Caco-2 (cell line): Measurements from ENCODE around the gene TBC1D2. TPM values are rescaled to one million over a fixed set of nuclear protein-coding genes. Genes with fewer than 3 reads are reported as not detected.

Experiments
- BruUV-seq: library from RNA; stranded (reverse); fragments of 400-500 nt; replicated peaks from 2 replicates; lab custom pipeline; 2021; lab: Mats Ljungman, UMichigan
- CTCF ChIA-PET: fragments of 300-600 bp; sonication (Branson Sonifier 250); formaldehyde crosslinking; loops from one replicate; lab custom pipeline; 2022; ENCODE audit warnings: antibody characterized with exemption; lab: Charles Lee
- POLR2A ChIA-PET: fragments of 300-600 bp; sonication (Branson Sonifier 250); formaldehyde crosslinking; loops from one replicate; lab custom pipeline; 2022; ENCODE audit warnings: antibody characterized with exemption; lab: Charles Lee
- DNase-seq, 2 experiments: peaks; one replicate each; pipeline versions ENCODE4 v3.0.0 to v3.0.0-alpha.2; 2020 to 2022
- H3K27me3 ChIP-seq: replicated peaks from 2 replicates; pipeline ENCODE4 v1.6.0; 2011; ENCODE audit warnings: low read length; ENCODE audit not compliant: control insufficient read depth, insufficient read depth
- H3K36me3 ChIP-seq: 2 replicates; pipeline ENCODE4 v1.5.1; 2011; ENCODE audit warnings: low read length; ENCODE audit not compliant: control insufficient read depth, insufficient read depth
- H3K4me1 ChIP-seq: fragments of 250-450 bp; sonication (Bioruptor Pico); 2 replicates; pipeline ENCODE4 v1.5.1; 2020; ENCODE audit warnings: mild to moderate bottlenecking
- H3K4me3 ChIP-seq: 2 replicates; pipeline ENCODE4 v1.5.1; 2011; ENCODE audit warnings: low read depth, mild to moderate bottlenecking, control low read depth, low read length
- H3K9me3 ChIP-seq: fragments of 250-450 bp; sonication (Bioruptor Pico); 2 replicates; pipeline ENCODE4 v1.5.1; 2020; ENCODE audit warnings: mild to moderate bottlenecking, moderate library complexity
- H3K27ac Mint-ChIP-seq: one replicate; pipeline ENCODE4 v1.8.0; 2022; ENCODE audit warnings: mixed read lengths; ENCODE audit not compliant: unreplicated experiment
- H3K27me3 Mint-ChIP-seq: one replicate; pipeline ENCODE4 v1.8.0; 2022; ENCODE audit warnings: mixed read lengths; ENCODE audit not compliant: insufficient read depth, unreplicated experiment
- H3K36me3 Mint-ChIP-seq: one replicate; pipeline ENCODE4 v1.8.0; 2022; ENCODE audit warnings: mild to moderate bottlenecking, mixed read lengths; ENCODE audit not compliant: insufficient read depth, unreplicated experiment
- H3K4me1 Mint-ChIP-seq: one replicate; pipeline ENCODE4 v1.8.0; 2022; ENCODE audit warnings: low read depth, mixed read lengths; ENCODE audit not compliant: unreplicated experiment
- H3K4me3 Mint-ChIP-seq: one replicate; pipeline ENCODE4 v1.8.0; 2022; ENCODE audit warnings: mild to moderate bottlenecking, moderate library complexity, mixed read lengths; ENCODE audit not compliant: unreplicated experiment
- H3K9me3 Mint-ChIP-seq: one replicate; pipeline ENCODE4 v1.8.0; 2022; ENCODE audit warnings: mixed read lengths; ENCODE audit not compliant: unreplicated experiment
- CTCF ChIP-seq, 2 experiments: fragments of 200-600 bp in 1 of 2; IDR thresholded peaks; 1 replicate in 1 of 2; 2 replicates in 1 of 2; pipeline versions ENCODE4 v1.5.1 to v1.8.0; 2011 to 2022; ENCODE audit warnings: antibody characterized with exemption in 1 of 2, control low read depth in 1 of 2, inconsistent platforms in 1 of 2, low read depth in 1 of 2, low read length in 1 of 2, mild to moderate bottlenecking in 1 of 2, moderate library complexity in 1 of 2; ENCODE audit not compliant: insufficient read depth in 1 of 2, severe bottlenecking in 1 of 2, unreplicated experiment in 1 of 2
- intact Hi-C: fragments of 100-400 bp; cut with micrococcal nuclease; formaldehyde crosslinking; loops from one replicate; pipeline ENCODE4 v1.10.0; 2022; ENCODE audit not compliant: unreplicated experiment
- total RNA-seq: library from RNA; stranded (reverse); gene quantifications from 2 replicates; pipeline ENCODE4 v1.2.3, GENCODE V29; 2022

TBC1D2 gene
- total RNA-seq, 1 experiment from 2014 or later: 8.5 TPM

GRCh38 chr9:98235126-98235525 is 20.3 kb downstream of the TBC1D2 start:
- Mint-ChIP-seq H3K36me3 (peaks cover 14% of the 10 kb centered on the region), H3K9me3 (no peaks in the 10 kb centered on the region), H3K4me1 (peaks cover 19% of the 10 kb centered on the region), H3K4me3 (no peak overlapping the region), H3K27me3 (no peaks in the 10 kb centered on the region), H3K27ac (no peak overlapping the region)
- BruUV-seq: no TSS peak
- Histone ChIP-seq H3K36me3 (peaks cover 1% of the 10 kb centered on the region; the same call in 1 of the 2 replicates), H3K4me3 (no peak overlapping the region), H3K4me1 (peaks cover 48% of the 10 kb centered on the region), H3K9me3 (no peaks in the 10 kb centered on the region), H3K27me3 (no peaks in the 10 kb centered on the region)
- ChIA-PET POLR2A (no interaction called here), CTCF (interaction anchor here (0.5 to 2.1 kb wide), 3 partner anchors 23 to 30 kb away, joined by 3 to 10 read pairs (median 9); no protein-coding TSS in a partner anchor)
- intact Hi-C loops: loop anchor here (2.0 kb wide), 1 partner anchor 30 kb away; no protein-coding TSS in a partner anchor
- no peak for TF ChIP-seq CTCF (IDR thresholded peaks at IDR 0.05; ENCODE audit: insufficient read depth in 1 of 2, low read depth in 1 of 2, low read length in 1 of 2, severe bottlenecking in 1 of 2, unreplicated experiment in 1 of 2)
- no peak for DNase-seq

DNA sequence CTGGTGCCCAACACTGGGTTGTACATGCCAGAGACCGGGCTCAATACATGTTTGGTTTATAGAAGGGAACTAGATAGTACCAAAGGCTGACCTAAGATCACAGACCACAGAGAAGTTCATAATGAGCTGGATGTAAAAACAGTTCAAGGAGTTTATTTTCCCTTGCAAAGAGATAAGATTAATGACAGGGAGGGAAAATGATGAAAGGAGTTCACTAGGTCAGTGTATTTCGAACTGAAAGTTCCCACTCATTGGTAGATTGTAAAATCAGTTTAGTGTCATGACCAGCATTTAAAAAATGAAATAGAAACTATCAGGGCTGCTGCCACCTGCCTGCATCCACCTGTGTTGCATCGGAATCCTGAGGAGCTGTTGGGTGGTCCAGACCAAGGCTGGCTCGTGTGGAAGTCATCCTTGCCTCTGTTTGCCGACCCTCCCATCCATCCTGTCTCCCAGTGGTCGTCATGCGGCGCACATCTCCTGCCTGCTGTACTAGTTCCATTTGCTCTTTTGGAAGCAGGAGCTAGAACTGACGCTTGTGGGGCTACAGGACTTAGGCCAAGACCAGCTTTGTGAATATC is 21.1 kb downstream of the TBC1D2 start:
- no peaks in the 10 kb centered on the region for H3K27me3 Mint-ChIP-seq
- peaks cover 14% of the 10 kb centered on the region for H3K36me3 Mint-ChIP-seq
- Histone ChIP-seq H3K4me1 (peaks cover 56% of the 10 kb centered on the region), H3K27me3 (no peaks in the 10 kb centered on the region), H3K36me3 (peaks cover 1% of the 10 kb centered on the region; the same call in 1 of the 2 replicates), H3K4me3 (no peak overlapping the region), H3K9me3 (no peaks in the 10 kb centered on the region)
- no peak overlapping the region for H3K27ac Mint-ChIP-seq
- POLR2A ChIA-PET: no interaction called here
- TF ChIP-seq CTCF (IDR thresholded peaks at IDR 0.05; ENCODE audit: insufficient read depth in 1 of 2, low read depth in 1 of 2, low read length in 1 of 2, severe bottlenecking in 1 of 2, unreplicated experiment in 1 of 2): peak; percentile 21 to 44
- DNase-seq: no peak
- no peak overlapping the region for H3K4me3 Mint-ChIP-seq
- no peaks in the 10 kb centered on the region for H3K9me3 Mint-ChIP-seq
- peaks cover 26% of the 10 kb centered on the region for H3K4me1 Mint-ChIP-seq
- CTCF ChIA-PET: interaction anchor here (0.5 to 2.1 kb wide), 5 partner anchors 10 to 29 kb away, joined by 3 to 10 read pairs (median 8); partner anchors contain the start of gene TBC1D2
- no TSS peak for BruUV-seq
- intact Hi-C loops: loop anchor here (2.0 kb wide), 1 partner anchor 30 kb away; no protein-coding TSS in a partner anchor

DNA sequence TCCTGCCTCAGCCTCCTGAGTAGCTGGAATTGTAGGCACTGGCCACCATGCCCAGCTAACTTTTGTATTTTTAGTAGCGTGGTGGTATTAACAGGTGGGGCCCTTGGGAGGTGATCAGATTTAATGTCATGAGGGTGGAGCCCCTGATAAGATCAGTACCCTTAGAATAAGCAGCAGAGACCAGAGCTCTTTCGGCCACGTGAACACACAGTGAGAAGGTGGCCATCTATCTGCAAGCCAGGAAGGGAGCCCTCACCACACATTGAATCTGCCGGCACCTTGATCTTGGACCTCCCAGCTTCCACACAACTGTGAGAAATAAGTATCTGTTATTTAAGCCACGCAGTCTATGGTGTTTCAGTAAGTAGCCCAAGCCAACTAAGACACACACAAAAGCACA is 22.5 kb downstream of the TBC1D2 start:
- Mint-ChIP-seq H3K27me3 (no peaks in the 10 kb centered on the region), H3K27ac (no peak overlapping the region), H3K4me1 (peaks cover 34% of the 10 kb centered on the region), H3K9me3 (no peaks in the 10 kb centered on the region), H3K36me3 (peaks cover 14% of the 10 kb centered on the region), H3K4me3 (no peak overlapping the region)
- TF ChIP-seq CTCF (IDR thresholded peaks at IDR 0.05; ENCODE audit: insufficient read depth in 1 of 2, low read depth in 1 of 2, low read length in 1 of 2, severe bottlenecking in 1 of 2, unreplicated experiment in 1 of 2): no peak
- intact Hi-C loops: no loop called here
- DNase-seq: no peak
- H3K9me3 ChIP-seq: no peaks in the 10 kb centered on the region
- CTCF ChIA-PET: interaction anchor here (0.8 to 2.1 kb wide), 3 partner anchors 14 to 26 kb away, joined by 3 to 10 read pairs (median 4); no protein-coding TSS in a partner anchor
- peaks cover 1% of the 10 kb centered on the region; the same call in 1 of the 2 replicates for H3K36me3 ChIP-seq
- H3K27me3 ChIP-seq: no peaks in the 10 kb centered on the region
- POLR2A ChIA-PET: no interaction called here
- no TSS peak for BruUV-seq
- H3K4me3 ChIP-seq: no peak overlapping the region
- H3K4me1 ChIP-seq: peaks cover 65% of the 10 kb centered on the region
